C4-2B (cell line): ENCODE measurements around the gene GDPD1.

ENCODE experiments used
- H3K27ac ChIP-seq: fragments of 450-650 bp; 2 replicates; pipeline ENCODE4 v1.5.1; 2017
- ZFX ChIP-seq: fragments of 450-650 bp; IDR thresholded peaks from 2 replicates; pipeline ENCODE4 v1.6.1; 2017
- TF ChIP-seq, protein P1 (sequence below): fragments of 450-650 bp; conservative IDR thresholded peaks from 2 replicates; pipeline ENCODE4 v1.5.1; 2017; ENCODE audit warnings: mild to moderate bottlenecking

The GDPD1 gene

GRCh38 chr17:59277031-59277430, 56.7 kb downstream of the GDPD1 start:
- H3K27ac ChIP-seq: no peak overlapping the region
- TF ChIP-seq, protein P1, sequence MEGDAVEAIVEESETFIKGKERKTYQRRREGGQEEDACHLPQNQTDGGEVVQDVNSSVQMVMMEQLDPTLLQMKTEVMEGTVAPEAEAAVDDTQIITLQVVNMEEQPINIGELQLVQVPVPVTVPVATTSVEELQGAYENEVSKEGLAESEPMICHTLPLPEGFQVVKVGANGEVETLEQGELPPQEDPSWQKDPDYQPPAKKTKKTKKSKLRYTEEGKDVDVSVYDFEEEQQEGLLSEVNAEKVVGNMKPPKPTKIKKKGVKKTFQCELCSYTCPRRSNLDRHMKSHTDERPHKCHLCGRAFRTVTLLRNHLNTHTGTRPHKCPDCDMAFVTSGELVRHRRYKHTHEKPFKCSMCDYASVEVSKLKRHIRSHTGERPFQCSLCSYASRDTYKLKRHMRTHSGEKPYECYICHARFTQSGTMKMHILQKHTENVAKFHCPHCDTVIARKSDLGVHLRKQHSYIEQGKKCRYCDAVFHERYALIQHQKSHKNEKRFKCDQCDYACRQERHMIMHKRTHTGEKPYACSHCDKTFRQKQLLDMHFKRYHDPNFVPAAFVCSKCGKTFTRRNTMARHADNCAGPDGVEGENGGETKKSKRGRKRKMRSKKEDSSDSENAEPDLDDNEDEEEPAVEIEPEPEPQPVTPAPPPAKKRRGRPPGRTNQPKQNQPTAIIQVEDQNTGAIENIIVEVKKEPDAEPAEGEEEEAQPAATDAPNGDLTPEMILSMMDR: no peak
- TF ChIP-seq ZFX: no peak

GRCh38 chr17:59278406-59278805, 58.1 kb downstream of the GDPD1 start:
- no peak overlapping the region for H3K27ac ChIP-seq
- TF ChIP-seq, protein P1: no peak
- no peak for TF ChIP-seq ZFX

DNA sequence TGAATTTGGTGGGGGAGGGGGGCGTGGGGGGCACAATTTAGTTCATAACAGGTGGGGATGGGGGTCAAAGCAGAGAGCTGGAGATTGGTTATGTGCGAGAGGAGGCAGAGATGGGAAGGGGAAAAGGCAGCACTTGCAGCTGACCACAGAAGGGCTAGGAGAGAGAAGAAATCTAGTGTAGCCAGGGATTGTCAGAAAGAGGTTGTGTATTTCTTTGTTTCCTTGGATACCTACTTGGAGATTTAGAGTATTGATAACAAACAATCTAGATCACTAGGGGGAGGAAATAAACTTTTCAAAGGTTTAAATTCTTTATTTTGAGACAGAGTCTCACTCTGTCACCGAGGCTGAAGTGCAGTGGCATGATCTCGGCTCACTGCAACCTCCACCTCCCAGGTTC, 64.0 kb downstream of the GDPD1 start:
- H3K27ac ChIP-seq: 0 out of 2 replicates have a peak overlapping the region, but pooled peaks have one; percentile 16
- TF ChIP-seq, protein P1: no peak
- no peak for TF ChIP-seq ZFX

DNA sequence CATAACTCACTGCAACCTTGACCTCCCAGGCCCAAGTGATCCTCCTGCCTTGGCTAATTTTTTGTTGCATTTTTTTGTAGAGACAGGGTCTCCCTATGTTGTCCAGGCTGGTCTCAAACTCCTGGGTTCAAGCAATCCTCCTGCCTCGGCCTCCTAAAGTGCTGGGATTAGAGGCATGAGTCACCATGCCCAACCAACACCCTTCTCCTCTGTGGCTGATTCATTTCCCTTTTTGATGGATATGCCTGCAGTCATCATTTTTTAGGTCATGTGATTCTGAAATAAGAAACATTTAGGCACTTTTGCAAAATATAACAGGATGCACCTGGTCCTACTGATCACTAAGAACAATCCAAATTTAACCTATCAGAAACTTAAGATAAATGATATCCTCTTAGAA, 67.1 kb downstream of the GDPD1 start:
- TF ChIP-seq, protein P1: no peak
- TF ChIP-seq ZFX: no peak
- no peak overlapping the region for H3K27ac ChIP-seq

GRCh38 chr17:59287891-59288290, 67.6 kb downstream of the GDPD1 start:
- TF ChIP-seq, protein P1: no peak
- TF ChIP-seq ZFX: no peak
- H3K27ac ChIP-seq: no peak overlapping the region

DNA sequence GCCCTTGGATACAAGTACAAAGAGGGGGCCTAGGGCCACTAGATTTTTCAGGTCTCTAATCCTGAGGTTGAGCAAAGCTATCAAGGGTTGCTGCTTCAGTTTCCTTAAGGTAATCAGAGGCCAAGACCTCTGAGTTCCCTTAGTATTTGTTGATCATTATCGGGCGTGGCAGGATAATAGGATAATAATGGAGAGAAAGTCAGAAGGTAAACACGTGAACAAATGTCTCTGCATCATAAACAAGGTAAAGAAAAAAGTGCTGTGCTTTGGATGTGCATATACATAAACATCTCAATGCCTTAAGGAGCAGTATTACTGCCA, 69.6 kb downstream of the GDPD1 start:
- peak overlapping the region; percentile 99 for H3K27ac ChIP-seq
- no peak for TF ChIP-seq ZFX
- TF ChIP-seq, protein P1: no peak

DNA sequence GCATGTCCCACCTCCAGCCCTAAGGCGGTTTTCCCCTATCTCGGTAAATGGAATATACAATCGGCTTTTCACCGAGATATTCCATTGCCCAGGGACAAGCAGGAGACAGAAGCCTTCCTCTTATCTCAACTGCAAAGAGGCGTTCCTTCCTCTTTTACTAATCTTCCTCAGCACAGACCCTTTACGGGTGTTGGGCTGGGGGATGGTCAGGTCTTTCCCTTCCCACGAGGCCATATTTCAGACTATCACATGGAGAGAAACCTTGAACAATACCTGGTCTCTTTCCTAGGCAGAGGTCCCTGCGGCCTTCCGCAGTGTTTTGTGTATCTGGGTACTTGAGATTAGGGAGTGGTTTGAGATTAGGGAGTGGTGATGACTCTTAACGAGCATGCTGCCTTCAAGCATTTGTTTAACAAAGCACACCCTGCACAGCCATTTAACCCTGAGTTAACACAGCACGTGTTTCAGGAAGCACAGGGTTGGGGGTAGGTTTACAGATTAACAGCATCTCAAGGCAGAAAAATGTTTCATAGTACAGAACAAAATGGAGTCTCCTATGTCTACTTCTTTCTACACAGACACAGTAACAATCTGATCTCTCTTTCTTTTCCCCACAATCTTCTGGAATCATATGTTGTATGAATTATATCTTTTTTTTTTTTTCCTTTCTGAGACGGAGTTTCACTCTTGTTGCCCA, 70.1 kb downstream of the GDPD1 start:
- H3K27ac ChIP-seq: peak overlapping the region; percentile 99

GRCh38 chr17:59292174-59292523, 71.8 kb downstream of the GDPD1 start:
- no peak for TF ChIP-seq ZFX
- TF ChIP-seq, protein P1: no peak

More at GRCh38 chr17:59292174-59292523, 71.8 kb downstream of the GDPD1 start:
- peak overlapping the region; percentile 99 for H3K27ac ChIP-seq
